Tibial nerve (tissue), 3 donors: ENCODE results near the gene SHQ1.

Experiments used
- POLR2A ChIP-seq, 2 donors: fragments of 450-650 bp; IDR thresholded peaks; one replicate each; pipeline ENCODE4 v1.6.1; 2017; ENCODE audit warnings: antibody characterized with exemption in 2 of 2, mild to moderate bottlenecking in 2 of 2, moderate library complexity in 2 of 2
- TF ChIP-seq, protein P1 (sequence below), 5 experiments: fragments of 200-600 bp in 3 of 5; fragments of 450-650 bp in 2 of 5; sonication (generic) in 3 of 5; IDR thresholded peaks; one replicate each; pipeline ENCODE4 v1.5.1; 2016 to 2019; ENCODE audit warnings: antibody characterized with exemption in 5 of 5, mild to moderate bottlenecking in 3 of 5, moderate library complexity in 2 of 5

GRCh38 chr3:72889310-72890165 lies 41.3 kb upstream of the SHQ1 start:
- TF ChIP-seq, protein P1, sequence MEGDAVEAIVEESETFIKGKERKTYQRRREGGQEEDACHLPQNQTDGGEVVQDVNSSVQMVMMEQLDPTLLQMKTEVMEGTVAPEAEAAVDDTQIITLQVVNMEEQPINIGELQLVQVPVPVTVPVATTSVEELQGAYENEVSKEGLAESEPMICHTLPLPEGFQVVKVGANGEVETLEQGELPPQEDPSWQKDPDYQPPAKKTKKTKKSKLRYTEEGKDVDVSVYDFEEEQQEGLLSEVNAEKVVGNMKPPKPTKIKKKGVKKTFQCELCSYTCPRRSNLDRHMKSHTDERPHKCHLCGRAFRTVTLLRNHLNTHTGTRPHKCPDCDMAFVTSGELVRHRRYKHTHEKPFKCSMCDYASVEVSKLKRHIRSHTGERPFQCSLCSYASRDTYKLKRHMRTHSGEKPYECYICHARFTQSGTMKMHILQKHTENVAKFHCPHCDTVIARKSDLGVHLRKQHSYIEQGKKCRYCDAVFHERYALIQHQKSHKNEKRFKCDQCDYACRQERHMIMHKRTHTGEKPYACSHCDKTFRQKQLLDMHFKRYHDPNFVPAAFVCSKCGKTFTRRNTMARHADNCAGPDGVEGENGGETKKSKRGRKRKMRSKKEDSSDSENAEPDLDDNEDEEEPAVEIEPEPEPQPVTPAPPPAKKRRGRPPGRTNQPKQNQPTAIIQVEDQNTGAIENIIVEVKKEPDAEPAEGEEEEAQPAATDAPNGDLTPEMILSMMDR (IDR thresholded peaks at IDR 0.05), result no peak
- no peak for TF ChIP-seq POLR2A (IDR thresholded peaks at IDR 0.05)
